Measurements from ENCODE around the gene FAM50B. TPM values are rescaled to one million over a fixed set of nuclear protein-coding genes. Genes with fewer than 3 reads are reported as not detected.

The FAM50B gene
- total RNA-seq, 2 donors from 2014 or later, result 3.2 to 3.9 TPM

GRCh38 chr6:3899061-3899460 lies 49.9 kb downstream of the FAM50B start:
- Histone ChIP-seq H3K9me3 (no peaks in the 10 kb centered on the region), H3K27ac (no peak overlapping the region), H3K9ac (ENCODE audit: low read depth in 2 of 2, low read length in 2 of 2) (no peak overlapping the region), H3K27me3 (no peaks in the 10 kb centered on the region), H3K4me3 (no peak overlapping the region), H3K4me1 (no peaks in the 10 kb centered on the region), H3K36me3 (no peaks in the 10 kb centered on the region)
- intact Hi-C loops (cut with DNase I), result no loop called here
- no peak for TF ChIP-seq CTCF (IDR thresholded peaks at IDR 0.05)
- DNase-seq, result no peak

GRCh38 chr6:3899970-3900439 lies 50.8 kb downstream of the FAM50B start:
- H3K4me3 ChIP-seq, result no peak overlapping the region
- H3K9ac ChIP-seq (ENCODE audit: low read depth in 2 of 2, low read length in 2 of 2), result no peak overlapping the region
- H3K9me3 ChIP-seq, result no peaks in the 10 kb centered on the region
- intact Hi-C loops (cut with DNase I), result no loop called here
- no peak overlapping the region for H3K27ac ChIP-seq
- no peak for TF ChIP-seq CTCF (IDR thresholded peaks at IDR 0.05)
- no peaks in the 10 kb centered on the region for H3K36me3 ChIP-seq
- H3K27me3 ChIP-seq, result no peaks in the 10 kb centered on the region
- no peaks in the 10 kb centered on the region for H3K4me1 ChIP-seq
- DNase-seq, result no peak

Other genes with a start within 250 kb of the FAM50B start
- gene PXDC1, start 97.7 kb upstream of the FAM50B start, total RNA-seq, result 1 to 10 TPM; 1.7 to 8.8 TPM
- not detected for gene FAM217A, start 229.8 kb downstream of the FAM50B start, total RNA-seq

All from colonic mucosa (tissue), 4 donors.